Ishikawa (cell line): Measurements from ENCODE around the gene ZNF765.

ENCODE experiments used
- CEBPB ChIP-seq: IDR thresholded peaks from 2 replicates; pipeline ENCODE4 v1.6.1; 2012
- CREB1 ChIP-seq: IDR thresholded peaks from 2 replicates; pipeline ENCODE4 v1.6.1; 2012; ENCODE audit warnings: low read depth
- EP300 ChIP-seq: IDR thresholded peaks from 2 replicates; pipeline ENCODE4 v1.6.1; 2012; ENCODE audit warnings: borderline replicate concordance
- MAX ChIP-seq: IDR thresholded peaks from 2 replicates; pipeline ENCODE4 v1.6.1; 2012
- RAD21 ChIP-seq: IDR thresholded peaks from 2 replicates; pipeline ENCODE4 v1.6.1; 2012; ENCODE audit warnings: low read depth
- REST ChIP-seq: IDR thresholded peaks from 2 replicates; pipeline ENCODE4 v1.6.1; 2012; ENCODE audit warnings: low read depth, mild to moderate bottlenecking
- TCF12 ChIP-seq: IDR thresholded peaks from 2 replicates; pipeline ENCODE4 v1.6.1; 2012; ENCODE audit warnings: low read depth
- TF ChIP-seq, protein P1 (sequence below): IDR thresholded peaks from 2 replicates; pipeline ENCODE4 v1.6.1; 2012

GRCh38 chr19:53467485-53468262, 72.7 kb downstream of the ZNF765 start, which contains the start of gene ZNF813:
- TF ChIP-seq EP300 (no peak), REST (no peak), CEBPB (no peak), TCF12 (no peak), CREB1 (no peak), RAD21 (no peak), MAX (peak; percentile 64; the same call in 1 of the 2 replicates)
- TF ChIP-seq, protein P1, sequence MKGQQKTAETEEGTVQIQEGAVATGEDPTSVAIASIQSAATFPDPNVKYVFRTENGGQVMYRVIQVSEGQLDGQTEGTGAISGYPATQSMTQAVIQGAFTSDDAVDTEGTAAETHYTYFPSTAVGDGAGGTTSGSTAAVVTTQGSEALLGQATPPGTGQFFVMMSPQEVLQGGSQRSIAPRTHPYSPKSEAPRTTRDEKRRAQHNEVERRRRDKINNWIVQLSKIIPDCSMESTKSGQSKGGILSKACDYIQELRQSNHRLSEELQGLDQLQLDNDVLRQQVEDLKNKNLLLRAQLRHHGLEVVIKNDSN, result no peak
